Smooth muscle cell of the brain vasculature (primary cell): ENCODE results near the gene HINFP.
"Not testable (repeated sequence)": the region's sequence is repeated elsewhere in the genome, so short reads cannot be mapped to it uniquely, and the experiment has no call there.

Experiments used
- DNase-seq: peaks from one replicate; pipeline ENCODE4 v3.0.0-alpha.2; 2012; ENCODE audit warnings: low read depth, low spot score

The HINFP gene

GRCh38 chr11:119100246-119100970 is 21.0 kb upstream of the HINFP start:
- no peak for DNase-seq

- no peak for DNase-seq
Measured at GRCh38 chr11:119100994-119101758, 20.2 kb upstream of the HINFP start.

- peak; percentile 91 for DNase-seq
Measured at GRCh38 chr11:119101759-119102423, 19.5 kb upstream of the HINFP start, which contains the start of gene DPAGT1. Gene DPAGT1, minus strand, starts transcription at chr11:119101853. Its CDS starts 198 bp downstream, at chr11:119101655.

GRCh38 chr11:119103161-119103664 is 18.2 kb upstream of the HINFP start:
- DNase-seq, result not testable (repeated sequence)

- DNase-seq, result no peak
Measured at GRCh38 chr11:119103793-119104192, 17.6 kb upstream of the HINFP start.

- DNase-seq, result peak; percentile 79
Measured at GRCh38 chr11:119106564-119107537, 14.5 kb upstream of the HINFP start, which contains the start of gene C2CD2L. Gene C2CD2L, plus strand, starts transcription at chr11:119107344. Its CDS starts 398 bp downstream, at chr11:119107742.

GRCh38 chr11:119107538-119108145 is 13.7 kb upstream of the HINFP start:
- no peak for DNase-seq

- no peak for DNase-seq
Measured at GRCh38 chr11:119108146-119108856, 13.1 kb upstream of the HINFP start.

GRCh38 chr11:119108857-119109221 is 12.5 kb upstream of the HINFP start:
- DNase-seq, result no peak

- no peak for DNase-seq
Measured at GRCh38 chr11:119109843-119110242, 11.5 kb upstream of the HINFP start.

- no peak for DNase-seq
Measured at GRCh38 chr11:119110439-119110838, 10.9 kb upstream of the HINFP start.

- no peak for DNase-seq
Measured at GRCh38 chr11:119111361-119111925, 9.9 kb upstream of the HINFP start.

GRCh38 chr11:119112314-119113020 is 8.9 kb upstream of the HINFP start:
- DNase-seq, result no peak

- DNase-seq, result no peak
Measured at GRCh38 chr11:119113716-119114115, 7.7 kb upstream of the HINFP start.

- no peak for DNase-seq
Measured at GRCh38 chr11:119114351-119114750, 7.0 kb upstream of the HINFP start.

- no peak for DNase-seq
Measured at GRCh38 chr11:119115484-119116234, 5.7 kb upstream of the HINFP start.

GRCh38 chr11:119116235-119116594 is 5.2 kb upstream of the HINFP start:
- DNase-seq, result no peak

- DNase-seq, result no peak
Measured at GRCh38 chr11:119116601-119117000, 4.8 kb upstream of the HINFP start.
